ENCODE data around the gene AIG1. TPM values are rescaled to one million over a fixed set of nuclear protein-coding genes. Genes with fewer than 3 reads are reported as not detected.
A peak's percentile ranks its signal among the peaks of the same experiment; 100 is the strongest.
"Not testable (repeated sequence)": the region's sequence is repeated elsewhere in the genome, so short reads cannot be mapped to it uniquely, and the experiment has no call there.

AIG1 gene
- total RNA-seq, 2 donors from 2014 or later = 11.9 to 13.5 TPM

DNA sequence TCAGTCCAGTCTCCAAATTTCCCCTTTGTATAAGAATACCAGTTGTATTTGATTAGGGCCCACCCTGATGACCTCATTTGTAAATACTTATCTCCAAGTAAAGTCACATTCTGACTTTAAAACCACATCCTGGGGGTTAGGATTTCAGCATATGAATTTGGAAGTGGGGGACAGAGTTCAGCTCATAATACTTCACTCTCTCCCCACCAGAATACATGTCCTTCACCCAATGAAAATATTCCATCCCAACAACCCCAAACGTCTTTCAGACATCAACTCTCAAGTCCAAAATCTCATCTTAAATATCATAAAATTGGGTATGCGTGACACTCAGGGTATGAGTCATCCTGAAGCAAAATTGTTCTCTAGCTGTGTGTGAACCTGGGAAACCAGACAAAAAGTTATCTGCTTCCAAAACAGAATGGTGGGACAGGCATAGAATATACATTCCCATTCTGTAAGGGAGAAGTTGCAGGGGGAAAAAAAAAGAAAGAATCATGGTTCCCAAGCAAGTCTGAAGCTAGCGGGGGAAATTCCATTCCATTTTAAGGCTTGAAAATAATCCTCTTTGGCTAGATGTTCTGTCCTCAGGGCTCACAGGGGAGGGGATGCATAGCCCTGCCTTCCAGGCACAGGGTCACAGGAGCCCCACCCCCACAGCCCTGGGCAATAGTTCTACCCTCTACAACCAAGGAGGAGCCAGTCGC lies 275.9 kb downstream of the AIG1 start:
- Histone ChIP-seq H3K27me3 (no peaks in the 10 kb centered on the region), H3K36me3 (replicated peaks in 1 of 2; ENCODE audit: insufficient read depth in 1 of 2, low read depth in 2 of 2) (no peaks in the 10 kb centered on the region), H3K9me3 (no peaks in the 10 kb centered on the region), H3K4me1 (no peaks in the 10 kb centered on the region), H3K4me3 (no peak overlapping the region), H3K27ac (no peak overlapping the region)
- DNase-seq (no peak), ATAC-seq (no peak)
- no peak for TF ChIP-seq POLR2A (IDR thresholded peaks at IDR 0.05)
- WGBS, 2 donors = 77 to 90% methylated on average over 4 of the region's 4 CpGs
- intact Hi-C loops (cut with DNase I) = no loop called here

DNA sequence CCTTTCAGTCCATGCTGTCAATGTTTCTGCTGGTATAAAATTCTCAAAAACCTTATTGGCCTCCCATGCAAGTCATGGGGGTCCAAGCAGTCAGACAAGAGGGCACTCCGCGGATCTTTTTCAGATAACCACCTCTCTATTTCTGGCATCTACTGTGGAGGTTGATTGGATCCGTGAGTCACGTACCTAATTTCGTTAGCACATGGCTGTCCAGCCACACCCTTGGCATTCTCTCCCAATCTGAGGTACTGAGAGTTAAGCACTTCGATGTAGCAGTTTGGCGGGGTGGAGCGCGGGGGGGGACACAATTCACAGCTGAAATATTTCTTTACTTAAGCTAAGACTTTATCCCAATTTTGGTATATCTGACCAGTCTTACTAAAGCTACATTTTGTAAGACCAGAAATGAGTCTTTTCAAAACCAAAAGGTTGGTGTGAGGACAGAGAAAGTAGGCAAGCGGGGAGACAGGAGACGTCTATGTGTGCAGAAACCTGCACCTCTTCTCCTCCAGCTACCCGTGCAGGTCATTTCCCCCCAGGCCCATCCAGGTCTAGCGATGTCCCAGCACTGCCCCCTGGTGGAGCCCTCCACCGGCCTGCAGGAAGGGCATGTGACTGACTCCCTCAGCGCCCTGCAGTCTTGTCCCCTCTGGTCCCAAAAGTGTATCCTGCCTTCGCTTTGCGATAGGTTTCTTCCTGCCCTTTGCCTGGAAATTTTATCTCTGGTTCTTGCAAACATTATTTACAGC lies 276.7 kb downstream of the AIG1 start:
- peak; percentile 42 for ATAC-seq

DNA sequence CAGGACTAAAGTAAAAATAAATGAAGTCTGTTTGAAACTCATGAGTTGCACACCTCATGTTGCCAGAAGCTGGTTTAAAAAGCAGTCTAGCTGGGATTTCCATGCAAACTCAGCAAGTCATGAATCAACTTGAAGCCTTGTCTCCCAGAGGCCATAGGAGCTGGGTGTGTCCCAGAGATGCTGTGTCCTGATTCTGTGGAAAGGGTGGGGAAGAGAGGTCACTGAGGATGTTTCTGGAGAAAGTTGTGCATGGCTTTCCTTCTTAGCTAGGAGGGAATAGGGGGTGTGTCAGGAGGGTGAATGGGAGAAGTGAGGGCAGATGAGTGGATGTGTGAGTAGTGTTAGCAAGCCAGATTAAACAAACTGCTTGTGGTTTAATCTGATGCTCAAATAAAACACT lies 278.5 kb downstream of the AIG1 start:
- DNase-seq (no peak), ATAC-seq (no peak)
- H3K4me1 ChIP-seq = no peaks in the 10 kb centered on the region
- no peaks in the 10 kb centered on the region for H3K36me3 ChIP-seq (replicated peaks in 1 of 2; ENCODE audit: insufficient read depth in 1 of 2, low read depth in 2 of 2)
- no peaks in the 10 kb centered on the region for H3K9me3 ChIP-seq
- H3K27ac ChIP-seq = no peak overlapping the region
- H3K27me3 ChIP-seq = no peaks in the 10 kb centered on the region
- intact Hi-C loops (cut with DNase I) = no loop called here
- H3K4me3 ChIP-seq = no peak overlapping the region
- no peak for TF ChIP-seq POLR2A (IDR thresholded peaks at IDR 0.05)
- TF ChIP-seq, protein P1, sequence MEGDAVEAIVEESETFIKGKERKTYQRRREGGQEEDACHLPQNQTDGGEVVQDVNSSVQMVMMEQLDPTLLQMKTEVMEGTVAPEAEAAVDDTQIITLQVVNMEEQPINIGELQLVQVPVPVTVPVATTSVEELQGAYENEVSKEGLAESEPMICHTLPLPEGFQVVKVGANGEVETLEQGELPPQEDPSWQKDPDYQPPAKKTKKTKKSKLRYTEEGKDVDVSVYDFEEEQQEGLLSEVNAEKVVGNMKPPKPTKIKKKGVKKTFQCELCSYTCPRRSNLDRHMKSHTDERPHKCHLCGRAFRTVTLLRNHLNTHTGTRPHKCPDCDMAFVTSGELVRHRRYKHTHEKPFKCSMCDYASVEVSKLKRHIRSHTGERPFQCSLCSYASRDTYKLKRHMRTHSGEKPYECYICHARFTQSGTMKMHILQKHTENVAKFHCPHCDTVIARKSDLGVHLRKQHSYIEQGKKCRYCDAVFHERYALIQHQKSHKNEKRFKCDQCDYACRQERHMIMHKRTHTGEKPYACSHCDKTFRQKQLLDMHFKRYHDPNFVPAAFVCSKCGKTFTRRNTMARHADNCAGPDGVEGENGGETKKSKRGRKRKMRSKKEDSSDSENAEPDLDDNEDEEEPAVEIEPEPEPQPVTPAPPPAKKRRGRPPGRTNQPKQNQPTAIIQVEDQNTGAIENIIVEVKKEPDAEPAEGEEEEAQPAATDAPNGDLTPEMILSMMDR (IDR thresholded peaks at IDR 0.05) = no peak

More for the DNA sequence above, 276.7 kb downstream of the AIG1 start:
- Histone ChIP-seq H3K4me3 (no peak overlapping the region), H3K9me3 (no peaks in the 10 kb centered on the region), H3K27me3 (no peaks in the 10 kb centered on the region), H3K36me3 (replicated peaks in 1 of 2; ENCODE audit: insufficient read depth in 1 of 2, low read depth in 2 of 2) (no peaks in the 10 kb centered on the region), H3K27ac (no peak overlapping the region), H3K4me1 (no peaks in the 10 kb centered on the region)
- WGBS, 2 donors = 78 to 79% methylated on average over 17 of the region's 17 CpGs
- peak; percentile 5 to 56 (median 27) for DNase-seq
- intact Hi-C loops (cut with DNase I) = no loop called here
- TF ChIP-seq POLR2A (IDR thresholded peaks at IDR 0.05) = no peak
- TF ChIP-seq, protein P1 (IDR thresholded peaks at IDR 0.05) = peak in 4 of 7 experiments; percentile 16 to 39 (median 28)

DNA sequence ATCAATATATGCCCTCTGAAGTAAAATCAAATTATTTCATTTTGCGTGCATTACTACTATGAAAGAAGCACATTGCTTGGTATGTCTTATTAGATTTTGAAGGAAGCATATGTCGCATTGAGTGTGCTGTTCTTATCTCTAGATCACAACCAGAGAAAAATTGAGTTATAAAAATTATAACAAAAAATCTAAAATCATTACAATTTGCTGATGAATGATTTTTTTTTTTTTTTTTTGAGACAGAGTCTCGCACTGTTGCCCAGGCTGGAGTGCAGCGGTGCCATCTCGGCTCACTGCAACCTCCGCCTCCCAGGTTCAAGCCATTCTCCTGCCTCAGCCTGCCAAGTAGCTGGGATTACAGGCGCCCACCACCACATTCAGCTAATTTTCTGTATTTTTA lies 284.8 kb downstream of the AIG1 start:
- H3K27me3 ChIP-seq; H3K27ac ChIP-seq; H3K4me3 ChIP-seq; H3K36me3 ChIP-seq (replicated peaks in 1 of 2; ENCODE audit: insufficient read depth in 1 of 2, low read depth in 2 of 2); H3K4me1 ChIP-seq; ATAC-seq; intact Hi-C loops (cut with DNase I); DNase-seq; H3K9me3 ChIP-seq: not testable (repeated sequence)
- 91 to 96% methylated on average over 7 of the region's 7 CpGs for WGBS, 2 donors

DNA sequence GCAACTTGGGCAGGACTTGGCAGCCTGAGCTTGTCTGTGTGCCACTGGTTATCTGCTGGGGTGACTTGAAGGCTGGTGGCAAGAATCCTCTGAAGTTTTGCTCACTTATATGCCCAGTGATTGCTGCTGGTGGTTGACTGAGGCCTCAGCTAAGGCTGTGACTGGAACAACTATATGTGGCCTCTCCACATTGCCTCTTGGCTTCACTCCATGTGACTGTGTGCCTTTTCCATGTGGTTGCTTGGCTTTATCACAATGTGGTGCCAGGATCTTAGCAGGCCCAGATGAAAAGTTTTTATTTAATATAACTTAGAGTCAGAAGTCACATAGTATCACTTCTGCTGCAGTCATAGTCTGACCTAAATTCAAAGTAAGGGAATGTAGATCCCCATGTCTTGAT lies 285.3 kb downstream of the AIG1 start:
- no peaks in the 10 kb centered on the region for H3K4me1 ChIP-seq
- intact Hi-C loops (cut with DNase I) = no loop called here
- H3K27ac ChIP-seq = no peak overlapping the region
- TF ChIP-seq POLR2A (IDR thresholded peaks at IDR 0.05) = no peak
- TF ChIP-seq, protein P1 (IDR thresholded peaks at IDR 0.05) = no peak
- no peaks in the 10 kb centered on the region for H3K9me3 ChIP-seq
- H3K27me3 ChIP-seq = no peaks in the 10 kb centered on the region
- ATAC-seq (no peak), DNase-seq (no peak)
- H3K4me3 ChIP-seq = no peak overlapping the region
- H3K36me3 ChIP-seq (replicated peaks in 1 of 2; ENCODE audit: insufficient read depth in 1 of 2, low read depth in 2 of 2) = no peaks in the 10 kb centered on the region

Measured in body of pancreas (tissue), 4 donors.